ENCODE measurements around the gene SIK3. TPM values are rescaled to one million over a fixed set of nuclear protein-coding genes. Genes with fewer than 3 reads are reported as not detected.

SIK3 gene
- total RNA-seq, 1 experiment from 2014 or later, result 34.4 TPM

- no peaks in the 10 kb centered on the region for H3K9me3 Mint-ChIP-seq
- H3K4me3 Mint-ChIP-seq, result no peak within 1 kb of the TSS
- no peaks in the 10 kb centered on the region for H3K36me3 Mint-ChIP-seq
- no peak within 1 kb of the TSS for H3K27ac Mint-ChIP-seq
- no peak for DNase-seq (ENCODE audit: low spot score)
- ATAC-seq, result no peak
- no peaks in the 10 kb centered on the region for H3K4me1 Mint-ChIP-seq
- no peak for TF ChIP-seq AR (CRISPR knock-in tag; IDR thresholded peaks at IDR 0.05)
- TF ChIP-seq JAZF1 (CRISPR knock-in tag; IDR thresholded peaks at IDR 0.05), result no peak
- TF ChIP-seq EMX1 (CRISPR knock-in tag; IDR thresholded peaks at IDR 0.05), result no peak
- TF ChIP-seq USF2 (CRISPR knock-in tag; IDR thresholded peaks at IDR 0.05), result no peak
- no peak for TF ChIP-seq E2F4 (CRISPR knock-in tag; IDR thresholded peaks at IDR 0.05; ENCODE audit: borderline replicate concordance, low read depth)
- TF ChIP-seq TEAD4 (CRISPR knock-in tag; IDR thresholded peaks at IDR 0.05), result no peak
- no peak for TF ChIP-seq MYBL2 (CRISPR knock-in tag; IDR thresholded peaks at IDR 0.05)
- TF ChIP-seq GTF2I (CRISPR knock-in tag; conservative IDR thresholded peaks at IDR 0.05), result no peak
- TF ChIP-seq NR3C1 (CRISPR knock-in tag; conservative IDR thresholded peaks at IDR 0.05; ENCODE audit: low read depth), result no peak
- no peak for TF ChIP-seq ZNF532 (CRISPR knock-in tag; IDR thresholded peaks at IDR 0.05; ENCODE audit: borderline replicate concordance)
- no peak for TF ChIP-seq SOX15 (CRISPR knock-in tag; IDR thresholded peaks at IDR 0.05)
- TF ChIP-seq ARID4B (CRISPR knock-in tag; IDR thresholded peaks at IDR 0.05; ENCODE audit: borderline replicate concordance), result no peak
- no peak for TF ChIP-seq KAT7 (CRISPR knock-in tag; IDR thresholded peaks at IDR 0.05; ENCODE audit: borderline replicate concordance)
- CTCF ChIA-PET, result interaction anchor here (0.5 to 2.4 kb wide), 5 partner anchors 13 to 606 kb away, joined by 3 to 17 read pairs (median 4); partner anchors contain the start of gene APOA5
- no peaks in the 10 kb centered on the region; the same call in 1 of the 2 replicates for H3K27me3 Mint-ChIP-seq (ENCODE audit: low read depth)
- POLR2A ChIA-PET, result no interaction called here
Observed at GRCh38 chr11:116823031-116823843, 275.0 kb downstream of the SIK3 start, which contains the start of gene APOA4. TSS of gene APOA4 (minus strand) at chr11:116823304. CDS start at chr11:116823191, 113 bp downstream.

All from WTC11 (cell line).